GM19438 (cell line): ENCODE measurements around the gene PPP1R13B.
A peak's percentile ranks its signal among the peaks of the same experiment; 100 is the strongest.

Experiments used
- ATAC-seq: cut with Tn5 transposase; IDR thresholded peaks from one replicate; pipeline ENCODE4 v1.9.1; 2021; ENCODE audit warnings: low read depth; ENCODE audit not compliant: unreplicated experiment

PPP1R13B gene

DNA sequence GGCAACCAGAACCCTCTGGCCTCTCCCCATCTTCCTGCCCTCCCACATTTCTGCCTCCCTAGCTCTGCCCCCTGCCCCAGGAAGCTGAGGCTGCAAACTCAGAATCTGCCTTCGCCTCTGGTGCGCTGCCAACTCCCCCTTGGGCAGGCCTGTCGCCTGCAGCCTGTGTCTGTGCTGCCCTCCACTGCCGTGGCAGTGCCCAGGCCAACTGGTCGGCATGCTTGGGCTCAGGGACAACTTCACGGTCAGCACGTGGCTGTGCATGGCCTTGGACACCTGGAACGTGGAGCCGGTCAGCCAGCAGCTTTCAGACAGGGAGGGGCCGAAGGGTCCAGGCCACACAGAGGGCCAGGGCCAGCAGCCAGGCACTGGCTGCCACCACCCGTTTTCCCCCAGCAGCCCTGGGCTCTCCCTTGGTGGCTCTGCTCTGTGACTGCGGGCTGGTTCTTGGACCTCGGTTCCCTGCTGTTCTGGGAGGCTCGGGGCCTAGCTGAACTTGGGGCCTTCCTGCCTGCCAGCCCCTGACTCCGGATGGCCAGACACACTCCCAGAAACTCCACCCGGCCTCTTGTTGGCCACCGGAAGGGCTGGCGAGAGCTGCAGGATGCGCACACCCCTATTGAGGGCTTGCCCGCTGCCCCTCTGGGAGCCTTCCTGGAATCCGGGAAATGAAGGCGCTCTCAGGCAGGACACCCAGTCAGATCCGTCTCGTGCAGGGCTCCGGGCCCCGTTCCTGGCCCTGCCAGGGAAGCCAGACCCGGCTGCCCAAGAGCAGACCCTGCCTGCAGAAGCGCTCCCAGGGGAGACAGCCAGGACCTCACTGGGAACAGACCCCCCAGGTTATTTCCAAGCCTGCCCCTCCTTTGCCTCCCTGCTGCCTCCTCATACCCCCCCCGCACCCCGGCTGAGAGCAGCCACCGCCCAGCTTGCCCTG is 34.2 kb upstream of the PPP1R13B start:
- ATAC-seq: no peak

GRCh38 chr14:103880348-103881267 is 33.2 kb upstream of the PPP1R13B start:
- ATAC-seq: no peak

DNA sequence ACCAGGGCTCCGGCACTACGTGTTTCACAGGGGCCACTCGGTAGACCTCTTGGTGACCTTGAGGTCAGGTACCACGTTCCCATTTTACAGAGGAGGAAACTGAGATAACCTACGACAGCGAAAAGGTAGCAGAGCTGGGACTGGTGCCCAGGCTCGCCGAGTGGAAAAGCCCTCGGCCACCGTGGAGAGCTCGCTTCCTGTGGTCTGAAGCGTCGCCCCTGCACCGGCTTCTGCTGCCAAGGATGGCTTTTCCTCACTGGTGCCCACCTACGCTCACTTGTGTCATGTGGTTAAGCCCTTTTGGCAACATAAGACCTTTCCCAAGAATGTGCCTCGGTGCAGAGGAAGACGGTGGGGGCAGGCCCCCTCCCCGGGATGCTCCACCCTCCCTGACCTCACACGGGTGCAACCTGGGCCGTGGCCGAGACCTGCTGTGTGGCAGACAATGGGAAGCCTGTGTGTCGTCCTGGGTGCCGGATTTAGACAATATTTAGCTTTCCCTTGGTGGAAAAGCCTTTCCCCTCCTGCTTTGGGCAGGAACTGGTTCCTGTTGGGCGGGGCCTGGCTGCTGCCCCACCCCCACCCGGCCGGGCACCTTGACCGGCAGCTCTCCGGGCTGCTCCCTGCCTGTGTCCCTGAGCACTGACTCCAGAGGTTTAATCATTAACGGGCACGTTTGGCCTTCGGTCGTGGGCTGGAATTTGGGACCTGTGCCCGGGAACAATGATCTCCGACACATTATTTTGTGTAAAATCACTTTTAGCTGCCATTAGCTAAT is 32.4 kb upstream of the PPP1R13B start:
- ATAC-seq: no peak

DNA sequence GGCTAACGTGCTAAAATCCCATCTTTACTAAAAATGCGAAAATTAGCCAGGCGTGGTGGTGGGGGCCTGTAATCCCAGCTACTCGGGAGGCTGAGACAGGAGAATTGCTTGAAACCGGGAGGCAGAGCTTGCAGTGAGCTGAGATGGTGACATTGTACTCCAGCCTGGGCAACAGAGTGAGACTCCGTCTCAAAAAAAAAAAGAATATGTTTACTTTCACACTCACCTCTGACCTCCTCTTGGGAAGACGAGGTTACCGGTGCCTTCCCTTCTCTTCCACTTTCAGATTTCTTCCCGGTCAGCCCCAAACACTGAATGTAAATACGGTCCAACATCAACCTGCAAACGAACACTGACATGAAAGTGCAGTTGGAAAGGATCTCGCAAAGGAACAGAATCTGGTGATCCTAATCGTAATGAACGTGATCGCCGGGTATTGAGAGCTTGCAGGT is 31.8 kb upstream of the PPP1R13B start:
- ATAC-seq: no peak

DNA sequence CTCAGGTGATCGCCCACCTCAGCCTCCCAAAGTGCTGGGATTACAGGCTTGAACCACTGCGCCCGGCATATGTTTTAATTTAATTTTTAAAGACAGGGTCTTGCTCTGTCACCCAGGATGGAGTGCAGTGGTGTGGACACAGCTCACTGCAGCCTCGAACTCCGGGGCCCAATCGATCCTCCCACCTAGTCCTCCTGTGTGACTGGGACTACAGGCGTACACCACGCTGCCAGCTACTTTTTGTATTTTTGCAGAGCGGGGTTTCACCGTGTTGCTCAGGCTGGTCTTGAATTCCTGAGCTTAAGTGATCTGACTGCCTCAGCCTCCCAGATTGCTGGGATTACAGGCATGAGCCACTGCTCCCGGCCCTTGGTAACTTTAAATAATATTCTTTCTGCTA is 30.8 kb upstream of the PPP1R13B start:
- no peak for ATAC-seq

GRCh38 chr14:103875010-103875409 is 27.6 kb upstream of the PPP1R13B start:
- no peak for ATAC-seq

- ATAC-seq: no peak
These were observed 25.2 kb upstream of the PPP1R13B start for GRCh38 chr14:103872481-103873113.

- peak; percentile 74 for ATAC-seq
These were observed 24.5 kb upstream of the PPP1R13B start for GRCh38 chr14:103871596-103872480.

GRCh38 chr14:103870891-103871595 is 23.7 kb upstream of the PPP1R13B start:
- no peak for ATAC-seq

GRCh38 chr14:103870144-103870876 is 22.9 kb upstream of the PPP1R13B start:
- no peak for ATAC-seq

GRCh38 chr14:103869406-103870143 is 22.2 kb upstream of the PPP1R13B start:
- no peak for ATAC-seq

- no peak for ATAC-seq
These were observed 21.0 kb upstream of the PPP1R13B start for GRCh38 chr14:103868242-103868897.

- ATAC-seq: no peak
These were observed 20.2 kb upstream of the PPP1R13B start for GRCh38 chr14:103867523-103867953.

DNA sequence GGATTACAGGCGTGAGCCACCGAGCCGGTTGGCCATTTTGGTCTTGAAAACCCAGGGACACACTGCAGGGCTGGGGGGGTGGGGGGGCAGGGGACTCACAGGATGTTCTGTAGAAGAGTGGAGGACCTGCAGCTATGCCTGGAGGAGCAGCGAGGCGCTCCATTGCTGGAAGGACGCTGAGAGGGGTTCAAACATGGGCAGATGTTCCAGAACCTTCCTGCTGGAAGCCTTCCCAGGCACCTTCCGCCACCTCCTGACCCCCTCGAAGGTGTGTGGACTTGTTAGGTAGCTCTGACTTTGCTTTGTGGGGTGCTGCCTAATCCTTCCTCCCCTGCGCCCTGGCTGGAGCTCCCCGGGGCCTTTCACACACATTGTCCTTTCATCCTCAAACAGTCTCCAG is 19.6 kb upstream of the PPP1R13B start:
- no peak for ATAC-seq

DNA sequence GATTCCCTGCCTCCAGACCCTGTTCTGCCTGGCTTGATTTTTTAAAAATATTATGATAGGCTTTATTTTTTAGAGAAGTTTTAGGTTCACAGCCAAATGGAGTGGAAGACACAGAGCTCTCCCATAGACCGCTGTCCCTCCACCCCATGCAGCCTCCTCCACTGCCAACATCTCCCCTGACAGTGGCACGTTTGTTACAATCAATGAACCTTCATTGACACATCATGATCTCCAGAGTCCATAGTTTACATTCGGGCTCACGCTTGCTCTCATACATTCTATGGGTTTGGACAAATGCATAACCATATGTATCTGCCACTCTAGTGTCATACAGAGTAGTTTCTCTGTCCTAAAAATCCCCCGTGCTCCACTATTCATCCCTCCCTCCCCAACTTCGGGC is 15.9 kb upstream of the PPP1R13B start:
- ATAC-seq: no peak

DNA sequence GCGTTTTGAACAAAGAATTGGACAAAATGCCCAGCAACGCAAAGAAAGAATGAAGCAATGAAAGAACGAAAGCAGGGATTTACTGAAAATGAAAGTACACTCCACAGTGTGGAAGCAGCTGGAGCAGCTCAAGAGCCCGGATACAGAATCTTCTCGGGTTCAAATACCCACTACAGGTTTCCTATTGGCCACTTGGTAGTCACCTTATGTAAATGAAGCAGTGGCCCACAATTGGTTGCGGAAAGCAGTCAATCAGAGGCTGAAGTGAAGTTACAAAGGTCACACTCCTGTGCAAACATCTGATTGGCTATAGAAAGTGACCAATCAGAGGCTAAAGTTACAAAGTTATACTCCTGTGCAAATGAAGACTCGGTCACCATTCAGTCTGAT is 15.0 kb upstream of the PPP1R13B start:
- ATAC-seq: no peak
